ENCODE measurements around the gene MTHFD1L. TPM values are rescaled to one million over a fixed set of nuclear protein-coding genes. Genes with fewer than 3 reads are reported as not detected.
A peak's percentile ranks its signal among the peaks of the same experiment; 100 is the strongest.
"Not testable (repeated sequence)": the region's sequence is repeated elsewhere in the genome, so short reads cannot be mapped to it uniquely, and the experiment has no call there.

Gene MTHFD1L
- total and polyA plus RNA-seq, 3 donors from 2014 or later: 23.4 to 35.3 (median 29.5) TPM

DNA sequence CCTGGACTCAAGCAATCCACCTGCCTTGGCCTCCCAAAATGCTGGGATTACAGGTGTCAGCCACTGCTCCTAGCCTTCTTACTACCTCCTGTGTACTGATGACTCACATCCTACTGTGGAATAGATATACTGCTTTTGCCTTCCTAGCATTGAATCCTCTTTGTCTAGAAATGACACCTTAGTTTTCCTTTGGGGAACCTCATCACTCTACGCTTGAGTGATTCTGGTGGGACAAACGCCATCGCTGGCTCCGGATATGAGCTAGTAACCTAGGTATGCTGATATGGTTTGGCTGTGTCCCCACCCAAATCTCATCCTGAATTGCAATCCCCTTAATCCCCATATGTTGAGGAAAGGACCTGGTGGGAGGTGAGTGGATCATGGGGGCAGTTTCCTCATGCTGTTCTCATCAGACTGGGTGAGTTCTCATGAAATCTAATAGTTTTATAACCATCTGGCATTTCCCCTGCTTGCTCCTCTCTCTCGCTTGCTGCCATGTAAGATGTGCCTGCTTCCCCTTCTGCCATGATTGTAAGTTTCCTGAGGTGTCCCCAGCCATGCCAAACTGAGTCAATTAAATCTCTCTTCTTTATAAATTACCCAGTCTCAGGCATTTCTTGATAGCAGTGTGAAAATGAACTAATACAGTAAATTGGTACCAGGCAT lies 261.8 kb downstream of the MTHFD1L start:
- H3K4me1 ChIP-seq; H3K27ac ChIP-seq; H3K36me3 ChIP-seq (ENCODE audit: low read depth, missing control alignments); H3K4me3 ChIP-seq; H3K9me3 ChIP-seq; intact Hi-C loops (cut with DNase I; ENCODE audit: low total_unique reads); H3K27me3 ChIP-seq; DNase-seq: not testable (repeated sequence)
- 94 to 95% methylated on average over 5 of the region's 5 CpGs for WGBS, 2 donors

GRCh38 chr6:151128763-151129370 lies 263.4 kb downstream of the MTHFD1L start:
- Histone ChIP-seq H3K4me1 (no peaks in the 10 kb centered on the region), H3K4me3 (no peak overlapping the region), H3K27ac (no peak overlapping the region), H3K27me3 (no peaks in the 10 kb centered on the region), H3K9me3 (no peaks in the 10 kb centered on the region), H3K36me3 (ENCODE audit: low read depth, missing control alignments) (no peaks in the 10 kb centered on the region)
- no peak for DNase-seq
- 94 to 96% methylated on average over 5 of the region's 5 CpGs for WGBS, 2 donors
- TF ChIP-seq CTCF (IDR thresholded peaks at IDR 0.05): no peak
- intact Hi-C loops (cut with DNase I; ENCODE audit: low total_unique reads): no loop called here

GRCh38 chr6:151130329-151130728 lies 264.8 kb downstream of the MTHFD1L start:
- no peaks in the 10 kb centered on the region for H3K9me3 ChIP-seq
- 86% methylated on average over 6 of the region's 6 CpGs for WGBS, 2 donors
- DNase-seq: no peak
- TF ChIP-seq CTCF (IDR thresholded peaks at IDR 0.05) (no peak), POLR2A (IDR thresholded peaks at IDR 0.05) (no peak)
- intact Hi-C loops (cut with DNase I; ENCODE audit: low total_unique reads): no loop called here
- no peak overlapping the region for H3K4me3 ChIP-seq
- H3K4me1 ChIP-seq: no peaks in the 10 kb centered on the region
- no peak overlapping the region for H3K27ac ChIP-seq
- H3K36me3 ChIP-seq (ENCODE audit: low read depth, missing control alignments): no peaks in the 10 kb centered on the region
- no peaks in the 10 kb centered on the region for H3K27me3 ChIP-seq

DNA sequence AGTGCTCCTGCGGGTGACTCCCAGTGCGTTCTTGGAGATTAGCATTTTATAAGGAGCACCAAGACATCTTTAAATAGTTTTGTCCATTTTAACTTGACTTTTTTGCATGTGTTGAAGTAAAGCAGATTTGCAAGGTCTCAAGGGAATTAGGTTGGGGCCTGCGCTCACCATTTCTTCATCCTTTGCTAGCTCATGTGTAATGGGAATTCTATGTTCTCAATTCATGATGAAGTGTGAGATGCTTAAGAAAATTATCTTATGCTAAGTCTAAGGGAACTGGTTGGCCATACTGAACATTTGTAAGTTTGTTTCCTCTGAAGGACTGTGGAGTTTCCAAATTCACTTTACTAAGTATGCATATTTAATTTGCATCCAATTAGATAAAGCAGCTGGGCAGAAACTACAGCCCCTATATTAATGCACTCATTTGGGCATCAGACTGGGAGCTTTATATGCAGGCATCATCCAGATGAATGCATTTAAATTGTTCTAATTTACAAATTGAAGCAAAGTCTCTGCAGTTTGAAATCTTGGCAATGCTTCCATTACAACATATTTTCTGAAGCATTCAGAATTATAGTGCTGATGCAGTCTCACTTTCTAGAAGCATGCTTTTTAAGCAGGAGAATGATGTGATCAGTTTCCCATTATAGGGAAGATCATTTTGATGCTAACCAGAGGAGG lies 266.0 kb downstream of the MTHFD1L start:
- H3K27me3 ChIP-seq: no peaks in the 10 kb centered on the region
- H3K4me3 ChIP-seq: no peak overlapping the region
- DNase-seq: no peak
- 81 to 83% methylated on average over 3 of the region's 3 CpGs for WGBS, 2 donors
- intact Hi-C loops (cut with DNase I; ENCODE audit: low total_unique reads): no loop called here
- H3K4me1 ChIP-seq: peaks cover 4% of the 10 kb centered on the region
- TF ChIP-seq POLR2A (IDR thresholded peaks at IDR 0.05): no peak
- no peak for TF ChIP-seq CTCF (IDR thresholded peaks at IDR 0.05)
- no peaks in the 10 kb centered on the region for H3K9me3 ChIP-seq
- no peaks in the 10 kb centered on the region for H3K36me3 ChIP-seq (ENCODE audit: low read depth, missing control alignments)
- H3K27ac ChIP-seq: no peak overlapping the region

GRCh38 chr6:151136141-151136755 lies 270.7 kb downstream of the MTHFD1L start:
- peak; percentile 43 for DNase-seq
- Histone ChIP-seq H3K4me1 (peaks cover 12% of the 10 kb centered on the region), H3K9me3 (no peaks in the 10 kb centered on the region), H3K36me3 (ENCODE audit: low read depth, missing control alignments) (no peaks in the 10 kb centered on the region), H3K27me3 (no peaks in the 10 kb centered on the region), H3K4me3 (no peak overlapping the region), H3K27ac (peak overlapping the region in 1 of 2 donors; percentile 22)
- TF ChIP-seq POLR2A (IDR thresholded peaks at IDR 0.05): no peak
- no peak for TF ChIP-seq CTCF (IDR thresholded peaks at IDR 0.05)
- WGBS, 2 donors: 43 to 51% methylated on average over 12 of the region's 12 CpGs
- intact Hi-C loops (cut with DNase I; ENCODE audit: low total_unique reads): no loop called here
